Sigmoid colon (tissue), 4 donors: ENCODE data around the gene ADAMTSL2.

Experiments
- EP300 ChIP-seq, 4 donors: sonication (generic); formaldehyde crosslinking; IDR thresholded peaks; one replicate each; pipeline ENCODE4 v1.6.1; 2017; ENCODE audit warnings: antibody characterized with exemption in 4 of 4
- POLR2A ChIP-seq, 2 donors: fragments of 450-650 bp; IDR thresholded peaks; one replicate each; pipeline ENCODE4 v1.6.1; 2016; ENCODE audit warnings: antibody characterized with exemption in 2 of 2, mild to moderate bottlenecking in 2 of 2, moderate library complexity in 2 of 2

- TF ChIP-seq POLR2A (IDR thresholded peaks at IDR 0.05), result no peak
- no peak for TF ChIP-seq EP300 (IDR thresholded peaks at IDR 0.05)
These were observed 647 bp upstream of the ADAMTSL2 start for GRCh38 chr9:133533857-133534256.
